Neural cell (in vitro differentiated cells): ENCODE measurements around the gene WDR31. TPM values are rescaled to one million over a fixed set of nuclear protein-coding genes. Genes with fewer than 3 reads are reported as not detected.

ENCODE experiments used
- H2AFZ ChIP-seq: fragments of 200-600, 300-800 bp; sonication (generic), shearing (Covaris generic); 2 replicates; pipeline ENCODE4 v1.6.0; 2014; ENCODE audit warnings: low read depth, mild to moderate bottlenecking, antibody characterized with exemption, low read length, moderate library complexity
- H3F3A ChIP-seq: fragments of 200-600 bp; shearing (Covaris generic); 2 replicates; pipeline ENCODE4 v1.6.1; 2016; ENCODE audit warnings: mild to moderate bottlenecking, moderate library complexity, mixed read lengths, antibody characterized with exemption, low read length; ENCODE audit not compliant: insufficient read depth, poor library complexity, severe bottlenecking
- H3K27ac ChIP-seq: fragments of 200-600, 300-800 bp; sonication (generic), shearing (Covaris generic); 2 replicates; pipeline ENCODE4 v1.5.1; 2014; ENCODE audit warnings: mild to moderate bottlenecking, low read length, moderate library complexity
- H3K27me3 ChIP-seq: fragments of 300-800, 200-600 bp; sonication (generic), shearing (Covaris generic); 2 replicates; pipeline ENCODE4 v1.6.0; 2014; ENCODE audit warnings: mild to moderate bottlenecking, low read depth, low read length, moderate library complexity; ENCODE audit not compliant: insufficient read depth
- H3K36me3 ChIP-seq: fragments of 300-800, 200-600 bp; sonication (generic), shearing (Covaris generic); 2 replicates; pipeline ENCODE4 v1.5.1; 2014; ENCODE audit warnings: mild to moderate bottlenecking, antibody characterized with exemption, low read length, moderate library complexity; ENCODE audit not compliant: insufficient read depth
- H3K4me2 ChIP-seq: fragments of 300-800, 200-600 bp; sonication (generic), shearing (Covaris generic); 2 replicates; pipeline ENCODE4 v1.6.0; 2014; ENCODE audit warnings: mild to moderate bottlenecking, low read length
- H3K4me3 ChIP-seq: fragments of 300-800, 200-600 bp; sonication (generic), shearing (Covaris generic); 2 replicates; pipeline ENCODE4 v1.5.1; 2014; ENCODE audit warnings: mild to moderate bottlenecking, low read length, moderate library complexity
- H3K79me2 ChIP-seq: fragments of 200-600 bp; shearing (Covaris generic); replicated peaks from 2 replicates; pipeline ENCODE4 v1.6.0; 2014; ENCODE audit warnings: mild to moderate bottlenecking, low read length, moderate library complexity; ENCODE audit not compliant: insufficient read depth
- H3K9ac ChIP-seq: fragments of 300-800, 200-600 bp; sonication (generic), shearing (Covaris generic); 2 replicates; pipeline ENCODE4 v1.6.1; 2016; ENCODE audit warnings: mild to moderate bottlenecking, low read length, mixed read lengths
- H3K9me2 ChIP-seq: fragments of 200-600 bp; shearing (Covaris generic); 2 replicates; pipeline ENCODE4 v1.6.1; 2016; ENCODE audit warnings: mild to moderate bottlenecking, low read length, mixed read lengths; ENCODE audit not compliant: insufficient read depth
- H3K9me3 ChIP-seq: fragments of 200-600, 300-800 bp; sonication (generic), shearing (Covaris generic); 2 replicates; pipeline ENCODE4 v1.6.1; 2016; ENCODE audit warnings: mild to moderate bottlenecking, mixed run types, low read length, moderate library complexity, mixed read lengths
- H4K20me1 ChIP-seq: fragments of 200-600 bp; shearing (Covaris generic); 2 replicates; pipeline ENCODE4 v1.6.1; 2016; ENCODE audit warnings: mild to moderate bottlenecking, mixed run types; ENCODE audit not compliant: insufficient read depth
- CTCF ChIP-seq: fragments of 450-650 bp; IDR thresholded peaks from 2 replicates; pipeline ENCODE4 v1.5.1; 2014; ENCODE audit warnings: antibody characterized with exemption, mild to moderate bottlenecking, moderate library complexity; ENCODE audit not compliant: poor library complexity, severe bottlenecking
- EP300 ChIP-seq: fragments of 450-650 bp; conservative IDR thresholded peaks from 2 replicates; pipeline ENCODE4 v1.6.1; 2014; ENCODE audit warnings: antibody characterized with exemption, mild to moderate bottlenecking, moderate library complexity; ENCODE audit not compliant: poor library complexity, severe bottlenecking
- EZH2 ChIP-seq: fragments of 200-600, 300-800 bp; shearing (Covaris generic), sonication (generic); IDR thresholded peaks from 2 replicates; pipeline ENCODE4 v1.6.1; 2014; ENCODE audit warnings: antibody characterized with exemption, low read length, borderline replicate concordance, mild to moderate bottlenecking; ENCODE audit not compliant: insufficient read depth, poor library complexity, severe bottlenecking
- MXI1 ChIP-seq: fragments of 450-650 bp; conservative IDR thresholded peaks from 2 replicates; pipeline ENCODE4 v1.6.1; 2014; ENCODE audit warnings: antibody characterized with exemption, mild to moderate bottlenecking; ENCODE audit not compliant: poor library complexity, severe bottlenecking
- POLR2AphosphoS5 ChIP-seq: IDR thresholded peaks from 2 replicates; pipeline ENCODE4 v1.6.1; 2012
- RAD21 ChIP-seq: fragments of 450-650 bp; conservative IDR thresholded peaks from 2 replicates; pipeline ENCODE4 v1.6.1; 2014; ENCODE audit warnings: antibody characterized with exemption, mild to moderate bottlenecking, moderate library complexity
- REST ChIP-seq: IDR thresholded peaks from 2 replicates; pipeline ENCODE4 v1.6.1; 2012; ENCODE audit warnings: borderline replicate concordance
- SMC3 ChIP-seq: fragments of 450-650 bp; conservative IDR thresholded peaks from 2 replicates; pipeline ENCODE4 v1.6.1; 2014; ENCODE audit warnings: antibody characterized with exemption, mild to moderate bottlenecking, moderate library complexity; ENCODE audit not compliant: poor library complexity
- TAF1 ChIP-seq: IDR thresholded peaks from 2 replicates; pipeline ENCODE4 v1.6.1; 2012; ENCODE audit warnings: low read depth
- polyA plus RNA-seq: library from polyadenylated mRNA; depleted of rRNA; stranded (reverse); fragments of >200 nt; gene quantifications from 2 replicates; pipeline ENCODE4 v1.2.3, GENCODE V29; 2014

WDR31 gene
- polyA plus RNA-seq, 1 donor from 2014 or later: 0.59 TPM

GRCh38 chr9:113345190-113345589 lies 5.1 kb upstream of the WDR31 start:
- no peaks in the 10 kb centered on the region for H3K9me3 ChIP-seq
- no peaks in the 10 kb centered on the region for H4K20me1 ChIP-seq
- no peaks in the 10 kb centered on the region for H3F3A ChIP-seq
- H3K9ac ChIP-seq: no peak overlapping the region
- H3K36me3 ChIP-seq: no peaks in the 10 kb centered on the region
- H3K4me3 ChIP-seq: no peak overlapping the region
- H3K27ac ChIP-seq: no peak overlapping the region
- TF ChIP-seq CTCF (no peak), TAF1 (no peak), EZH2 (no peak), MXI1 (no peak), REST (no peak), EP300 (no peak), RAD21 (no peak), POLR2AphosphoS5 (no peak), SMC3 (no peak)
- H3K27me3 ChIP-seq: peaks cover 31% of the 10 kb centered on the region
- no peak overlapping the region for H3K4me2 ChIP-seq
- no peak overlapping the region for H2AFZ ChIP-seq
- H3K79me2 ChIP-seq: no peaks in the 10 kb centered on the region
- no peaks in the 10 kb centered on the region for H3K9me2 ChIP-seq

DNA sequence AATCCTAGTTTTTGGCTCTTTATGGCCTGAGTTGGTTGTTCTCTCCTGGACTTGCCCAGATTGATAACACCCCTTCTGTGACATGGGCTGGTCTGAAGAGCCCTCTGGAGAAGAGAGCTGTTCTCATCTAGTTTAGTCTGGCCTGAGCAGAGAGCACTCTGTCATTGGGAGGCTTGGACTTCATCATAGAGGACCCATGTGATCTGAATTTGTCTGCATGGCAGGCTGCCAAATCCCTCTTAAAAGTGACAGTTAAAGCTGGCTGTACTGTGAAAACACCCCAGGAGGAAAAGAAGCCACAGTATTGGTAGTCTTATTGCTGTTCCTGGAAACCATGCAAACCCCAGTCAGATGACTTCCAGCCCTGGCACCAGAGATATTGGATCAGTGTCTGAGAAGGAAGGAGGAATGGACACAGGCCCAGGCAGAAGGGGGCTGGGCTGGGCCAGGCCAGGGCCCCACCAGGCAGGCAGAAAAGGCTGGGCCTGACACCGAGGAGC lies 3.7 kb upstream of the WDR31 start:
- Histone ChIP-seq H3K4me3 (no peak overlapping the region), H3K79me2 (no peaks in the 10 kb centered on the region), H3K9me2 (no peaks in the 10 kb centered on the region), H3K9ac (no peak overlapping the region), H3K4me2 (no peak overlapping the region), H2AFZ (no peak overlapping the region), H3K27me3 (peaks cover 17% of the 10 kb centered on the region), H3F3A (no peaks in the 10 kb centered on the region), H3K9me3 (no peaks in the 10 kb centered on the region), H3K36me3 (no peaks in the 10 kb centered on the region), H3K27ac (no peak overlapping the region), H4K20me1 (no peaks in the 10 kb centered on the region)
- no peak for TF ChIP-seq SMC3
- no peak for TF ChIP-seq CTCF
- no peak for TF ChIP-seq RAD21
- TF ChIP-seq EZH2: no peak
- no peak for TF ChIP-seq POLR2AphosphoS5
- no peak for TF ChIP-seq MXI1
- no peak for TF ChIP-seq REST
- TF ChIP-seq EP300: no peak
- no peak for TF ChIP-seq TAF1
